Chondrocyte (in vitro differentiated cells): ENCODE measurements around the gene RASGRP3. TPM values are rescaled to one million over a fixed set of nuclear protein-coding genes. Genes with fewer than 3 reads are reported as not detected.

Experiments used
- DNase-seq: peaks from one replicate; pipeline ENCODE4 v3.0.0; 2021; ENCODE audit warnings: mixed read lengths, low spot score
- H3K27ac Mint-ChIP-seq: one replicate; pipeline ENCODE4 v1.8.0; 2021; ENCODE audit warnings: mild to moderate bottlenecking, moderate library complexity, mixed read lengths; ENCODE audit not compliant: unreplicated experiment
- H3K27me3 Mint-ChIP-seq: 2 replicates; pipeline ENCODE4 v1.8.0; 2021; ENCODE audit warnings: low read depth, mixed read lengths
- H3K36me3 Mint-ChIP-seq: 2 replicates; pipeline ENCODE4 v1.8.0; 2021; ENCODE audit warnings: low read depth, mixed read lengths
- H3K4me1 Mint-ChIP-seq: 2 replicates; pipeline ENCODE4 v1.8.0; 2021; ENCODE audit warnings: low read depth, mild to moderate bottlenecking, mixed read lengths
- H3K4me3 Mint-ChIP-seq: one replicate; pipeline ENCODE4 v1.8.0; 2021; ENCODE audit warnings: mild to moderate bottlenecking, moderate library complexity, mixed read lengths; ENCODE audit not compliant: unreplicated experiment
- H3K9me3 Mint-ChIP-seq: 2 replicates; pipeline ENCODE4 v1.8.0; 2021; ENCODE audit warnings: low read depth, mixed read lengths
- total RNA-seq: library from RNA; stranded (reverse); gene quantifications from 3 replicates; pipeline ENCODE4 v1.2.1, GENCODE V29; 2021
- TF ChIP-seq, protein P1 (sequence below): fragments of 200-600 bp; sonication (generic); IDR thresholded peaks from 2 replicates; pipeline ENCODE4 v1.5.0; 2021; ENCODE audit warnings: antibody characterized with exemption, mild to moderate bottlenecking, moderate library complexity

Gene RASGRP3
- total RNA-seq, 1 donor from 2014 or later = 3.0 TPM

DNA sequence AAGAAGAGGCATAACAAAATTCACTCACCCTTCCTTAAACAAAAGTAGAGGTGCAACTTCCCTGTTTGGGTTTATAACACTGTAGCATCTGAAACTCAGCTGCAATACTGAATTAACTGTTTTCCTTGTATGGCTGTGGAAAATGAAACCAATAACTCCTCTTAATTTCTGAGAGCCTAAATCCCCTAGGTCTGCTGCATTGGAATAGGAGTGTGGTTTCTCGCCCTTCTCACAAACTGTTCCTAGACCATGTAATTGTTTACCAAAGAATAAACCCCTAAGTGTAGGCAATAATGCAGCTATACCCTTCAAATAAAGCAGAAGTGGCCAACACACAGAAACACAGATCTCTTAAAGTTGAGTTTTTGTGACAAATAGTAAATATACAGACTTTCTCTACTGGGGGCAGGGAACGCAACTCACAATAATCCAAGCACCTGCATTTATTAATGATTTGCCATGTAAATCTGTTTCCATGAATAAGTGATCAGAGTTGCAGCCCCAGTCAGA lies 52.0 kb downstream of the RASGRP3 start:
- H3K27ac Mint-ChIP-seq = no peak overlapping the region
- H3K4me1 Mint-ChIP-seq = peaks cover 46% of the 10 kb centered on the region

DNA sequence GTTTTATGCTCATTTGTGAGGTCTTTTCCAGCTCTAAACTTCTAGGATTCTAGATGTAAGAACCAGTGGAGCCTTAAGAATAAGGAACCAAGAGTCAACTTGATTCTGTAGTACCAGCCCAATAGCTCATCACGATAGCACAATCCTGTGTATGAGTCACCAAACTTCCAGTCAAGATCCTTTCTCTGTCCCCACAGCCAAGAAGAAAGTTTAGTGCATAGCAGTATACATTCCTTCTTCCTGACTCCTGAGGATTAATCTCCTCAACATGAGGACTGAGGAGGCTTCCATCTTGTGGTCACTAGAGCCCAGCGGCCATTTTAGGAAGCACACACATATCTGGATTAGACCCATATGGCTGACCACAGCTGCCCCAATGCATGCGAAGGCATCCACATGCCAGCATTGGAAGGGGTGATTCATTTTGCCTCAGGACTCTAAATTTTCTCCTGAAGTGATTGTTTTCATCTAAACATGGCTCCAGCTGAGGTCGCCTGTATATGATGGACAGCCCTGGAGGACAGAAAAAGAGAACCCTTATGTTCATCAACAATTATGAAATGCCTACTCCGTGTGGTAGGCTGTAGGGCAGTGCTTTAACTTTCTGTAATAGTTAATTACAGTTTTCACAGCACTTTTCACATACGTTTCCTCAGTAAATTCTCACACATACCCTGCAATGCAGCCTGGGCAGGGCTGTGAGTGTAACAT lies 53.5 kb downstream of the RASGRP3 start:
- Mint-ChIP-seq H3K4me3 (no peak overlapping the region), H3K27ac (peak overlapping the region; percentile 84), H3K9me3 (no peaks in the 10 kb centered on the region), H3K27me3 (no peaks in the 10 kb centered on the region), H3K4me1 (peaks cover 46% of the 10 kb centered on the region), H3K36me3 (peaks cover 1% of the 10 kb centered on the region)
- no peak for DNase-seq
- TF ChIP-seq, protein P1, sequence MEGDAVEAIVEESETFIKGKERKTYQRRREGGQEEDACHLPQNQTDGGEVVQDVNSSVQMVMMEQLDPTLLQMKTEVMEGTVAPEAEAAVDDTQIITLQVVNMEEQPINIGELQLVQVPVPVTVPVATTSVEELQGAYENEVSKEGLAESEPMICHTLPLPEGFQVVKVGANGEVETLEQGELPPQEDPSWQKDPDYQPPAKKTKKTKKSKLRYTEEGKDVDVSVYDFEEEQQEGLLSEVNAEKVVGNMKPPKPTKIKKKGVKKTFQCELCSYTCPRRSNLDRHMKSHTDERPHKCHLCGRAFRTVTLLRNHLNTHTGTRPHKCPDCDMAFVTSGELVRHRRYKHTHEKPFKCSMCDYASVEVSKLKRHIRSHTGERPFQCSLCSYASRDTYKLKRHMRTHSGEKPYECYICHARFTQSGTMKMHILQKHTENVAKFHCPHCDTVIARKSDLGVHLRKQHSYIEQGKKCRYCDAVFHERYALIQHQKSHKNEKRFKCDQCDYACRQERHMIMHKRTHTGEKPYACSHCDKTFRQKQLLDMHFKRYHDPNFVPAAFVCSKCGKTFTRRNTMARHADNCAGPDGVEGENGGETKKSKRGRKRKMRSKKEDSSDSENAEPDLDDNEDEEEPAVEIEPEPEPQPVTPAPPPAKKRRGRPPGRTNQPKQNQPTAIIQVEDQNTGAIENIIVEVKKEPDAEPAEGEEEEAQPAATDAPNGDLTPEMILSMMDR = peak; percentile 45

More for the DNA sequence above, 52.0 kb downstream of the RASGRP3 start:
- Mint-ChIP-seq H3K36me3 (peaks cover 1% of the 10 kb centered on the region), H3K4me3 (no peak overlapping the region), H3K9me3 (no peaks in the 10 kb centered on the region), H3K27me3 (no peaks in the 10 kb centered on the region)
- TF ChIP-seq, protein P1 = no peak
- no peak for DNase-seq

DNA sequence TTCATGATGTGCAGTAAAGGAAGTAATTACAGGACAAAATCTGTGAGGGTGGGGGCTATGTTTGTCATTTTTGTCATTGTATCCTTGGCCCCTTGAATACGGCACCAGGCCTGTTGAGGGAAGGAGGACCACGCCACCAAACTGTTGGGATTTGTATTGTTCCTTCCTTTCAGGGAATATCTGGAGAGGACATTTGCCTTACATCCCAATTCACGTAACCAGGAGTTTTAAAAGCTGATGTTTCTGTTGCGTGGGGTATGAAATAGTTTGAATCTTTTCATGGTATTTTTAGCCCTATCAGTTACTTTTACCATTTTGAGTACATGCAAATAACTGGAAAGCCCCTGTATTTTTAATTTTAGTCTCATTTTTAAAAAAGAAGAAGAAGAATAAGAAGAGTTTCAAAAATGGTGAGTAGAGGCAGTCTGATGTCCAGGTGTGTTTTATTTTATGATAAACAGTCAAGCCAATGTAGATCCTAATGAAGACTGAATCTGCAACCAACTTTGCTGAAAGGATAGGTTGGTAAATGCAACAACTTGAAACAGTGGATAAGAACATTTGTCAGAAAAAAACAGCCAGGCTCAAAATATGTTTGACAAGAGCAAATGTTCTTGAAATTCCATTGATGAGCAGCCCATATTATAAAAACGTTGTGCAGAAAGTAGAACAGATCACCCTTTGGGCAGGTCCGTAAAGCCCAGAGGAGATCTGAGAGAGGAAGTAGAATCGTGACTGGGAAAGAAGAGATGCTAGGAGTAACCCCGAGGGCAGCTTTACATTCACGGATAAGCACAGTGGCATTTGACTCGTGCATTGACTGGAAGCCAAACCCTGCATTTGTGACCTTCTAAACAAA lies 54.5 kb downstream of the RASGRP3 start:
- H3K4me3 Mint-ChIP-seq = no peak overlapping the region
- peaks cover 52% of the 10 kb centered on the region for H3K4me1 Mint-ChIP-seq
- no peaks in the 10 kb centered on the region for H3K27me3 Mint-ChIP-seq
- peaks cover 1% of the 10 kb centered on the region for H3K36me3 Mint-ChIP-seq
- peak overlapping the region; percentile 84 for H3K27ac Mint-ChIP-seq
- TF ChIP-seq, protein P1 = no peak
- H3K9me3 Mint-ChIP-seq = no peaks in the 10 kb centered on the region
- DNase-seq = no peak

DNA sequence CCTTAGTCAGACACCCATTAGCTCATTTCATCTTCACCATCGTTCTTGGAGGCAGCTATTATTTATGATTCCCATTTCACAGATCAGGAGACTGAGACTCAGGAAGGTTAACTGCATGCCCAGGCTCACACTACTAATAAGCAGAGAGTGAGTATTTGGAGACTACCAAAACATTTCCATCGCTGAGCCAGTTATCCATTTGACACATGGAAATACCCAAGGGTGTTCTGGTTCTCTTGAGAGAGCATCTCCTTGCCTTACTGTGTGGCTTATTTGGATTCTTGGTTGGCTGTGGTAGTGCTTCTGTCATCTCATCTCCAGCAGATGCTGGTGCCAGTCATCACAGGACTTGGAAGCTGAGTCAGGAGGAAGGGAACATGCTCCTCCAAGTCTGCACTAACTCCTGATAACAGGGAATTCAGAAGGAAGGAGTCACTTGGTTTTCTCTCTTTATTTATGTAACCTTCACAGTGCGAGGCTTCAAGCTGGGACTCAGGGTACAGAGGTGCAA lies 55.2 kb downstream of the RASGRP3 start:
- DNase-seq = no peak
- Mint-ChIP-seq H3K9me3 (peaks cover under 1% of the 10 kb centered on the region), H3K4me1 (peaks cover 46% of the 10 kb centered on the region), H3K27ac (peak overlapping the region; percentile 38), H3K4me3 (no peak overlapping the region), H3K27me3 (no peaks in the 10 kb centered on the region), H3K36me3 (peaks cover 1% of the 10 kb centered on the region)
- TF ChIP-seq, protein P1 = no peak

DNA sequence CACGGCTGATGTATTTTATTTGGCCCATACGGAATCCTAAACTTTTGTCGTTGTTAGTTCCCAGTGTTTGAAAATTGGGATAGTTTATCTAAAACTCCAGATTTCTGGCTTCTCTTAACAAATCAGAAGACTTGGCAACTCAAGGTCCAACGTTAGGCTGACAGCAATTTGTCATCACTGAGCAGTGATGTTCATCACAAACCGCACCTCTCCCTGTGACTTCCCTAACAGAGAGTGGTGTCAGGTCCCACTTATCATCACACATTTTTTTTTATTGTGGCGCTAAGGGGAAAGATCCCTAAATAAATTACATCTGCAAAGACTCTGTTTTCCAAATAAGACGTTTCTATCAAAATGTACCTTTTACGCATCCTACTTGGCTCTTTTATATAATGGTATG lies 55.7 kb downstream of the RASGRP3 start:
- H3K27ac Mint-ChIP-seq = no peak overlapping the region
- peaks cover 40% of the 10 kb centered on the region for H3K4me1 Mint-ChIP-seq
- no peak overlapping the region for H3K4me3 Mint-ChIP-seq
- TF ChIP-seq, protein P1 = no peak
- peaks cover 3% of the 10 kb centered on the region for H3K9me3 Mint-ChIP-seq
- no peaks in the 10 kb centered on the region for H3K27me3 Mint-ChIP-seq
- H3K36me3 Mint-ChIP-seq = peaks cover 1% of the 10 kb centered on the region
- no peak for DNase-seq
